HepG2 (cell line): ENCODE data around the gene POU6F1. TPM values are rescaled to one million over a fixed set of nuclear protein-coding genes. Genes with fewer than 3 reads are reported as not detected.
"Not testable (repeated sequence)": the region's sequence is repeated elsewhere in the genome, so short reads cannot be mapped to it uniquely, and the experiment has no call there.

Source experiments
- ATAC-seq: fragments of 200-7000 bp; cut with Tn5 transposase; 3 replicates; pipeline ENCODE4 v1.9.1; 2020; ENCODE audit warnings: mild to moderate bottlenecking, moderate library complexity
- BruUV-seq: library from RNA; stranded (reverse); fragments of 400-500 nt; replicated peaks from 2 replicates; lab custom pipeline; 2021; lab: Mats Ljungman, UMichigan
- CTCF ChIA-PET: fragments of 300-600 bp; formaldehyde crosslinking; extraction: SDS; loops from one replicate; lab custom pipeline; 2021; ENCODE audit warnings: low total read pairs, inconsistent platforms, low intra/inter-chr PET ratio; lab: Yijun Ruan, JAX
- POLR2A ChIA-PET: fragments of 350-600 bp; sonication (Branson Sonifier 250); formaldehyde crosslinking; loops from one replicate; lab custom pipeline; 2020; ENCODE audit warnings: antibody characterized with exemption, inconsistent platforms; lab: Yijun Ruan, JAX
- DNase-seq: peaks from one replicate; pipeline ENCODE4 v3.0.0-alpha.2; 2015; ENCODE audit warnings: low spot score
- FAIRE-seq: peaks from 3 replicates; lab custom pipeline; 2011; peaks lifted over from hg19 to GRCh38; lab: Jason Lieb, UNC
- H2AFZ ChIP-seq: one replicate; pipeline ENCODE4 v1.6.1; 2011; ENCODE audit warnings: low read length, inconsistent platforms
- H3K27ac ChIP-seq: fragments of 300-600 bp; 3 replicates; pipeline ENCODE4 v1.8.0; 2011; ENCODE audit warnings: mixed run types, mild to moderate bottlenecking, mixed read lengths, low read length, inconsistent platforms; ENCODE audit not compliant: insufficient read depth; ENCODE audit errors: extremely low read length
- H3K27me3 ChIP-seq, 2 experiments: fragments of 200-600 bp in 1 of 2; 2 replicates in 1 of 2; 3 replicates in 1 of 2; pipeline versions ENCODE4 v1.6.0 to v1.8.0; 2011; ENCODE audit warnings: low read length in 2 of 2, mild to moderate bottlenecking in 2 of 2, moderate library complexity in 2 of 2, inconsistent platforms in 1 of 2; ENCODE audit not compliant: insufficient read depth in 2 of 2, control insufficient read depth in 1 of 2
- H3K36me3 ChIP-seq, 2 experiments: fragments of 200-600 bp in 1 of 2; replicated peaks in 1 of 2; 2 replicates in 1 of 2; 3 replicates in 1 of 2; pipeline versions ENCODE4 v1.5.1 to v1.8.0; 2011; ENCODE audit warnings: low read length in 2 of 2, inconsistent platforms in 1 of 2; ENCODE audit not compliant: insufficient read depth in 2 of 2, control insufficient read depth in 1 of 2
- H3K4me1 ChIP-seq: 2 replicates; pipeline ENCODE4 v1.5.1; 2012; ENCODE audit warnings: low read length, inconsistent platforms; ENCODE audit not compliant: insufficient read depth
- H3K4me2 ChIP-seq: 2 replicates; pipeline ENCODE4 v1.6.0; 2011; ENCODE audit warnings: low read depth, low read length, inconsistent platforms
- H3K4me3 ChIP-seq, 3 experiments: fragments of 200-600 bp in 1 of 3; sonication (generic), shearing (Covaris generic) in 1 of 3; replicated peaks in 1 of 3; 2 replicates each; pipeline ENCODE4 v1.5.1; 2011 to 2016; ENCODE audit warnings: low read length in 3 of 3, inconsistent platforms in 2 of 3, low read depth in 2 of 3, mild to moderate bottlenecking in 2 of 3, control low read depth in 1 of 3, mixed read lengths in 1 of 3; ENCODE audit not compliant: insufficient read depth in 1 of 3
- H3K79me2 ChIP-seq: one replicate; pipeline ENCODE4 v1.6.1; 2011; ENCODE audit warnings: low read length, inconsistent platforms; ENCODE audit not compliant: insufficient read depth
- H3K9ac ChIP-seq: 2 replicates; pipeline ENCODE4 v1.6.0; 2011; ENCODE audit warnings: mild to moderate bottlenecking, low read depth, low read length, inconsistent platforms; ENCODE audit not compliant: insufficient read depth
- H3K9me3 ChIP-seq: 2 replicates; pipeline ENCODE4 v1.5.1; 2012; ENCODE audit warnings: mild to moderate bottlenecking, low read length
- H4K20me1 ChIP-seq: 2 replicates; pipeline ENCODE4 v1.6.0; 2011; ENCODE audit warnings: inconsistent platforms, mild to moderate bottlenecking, low read length, moderate library complexity; ENCODE audit not compliant: insufficient read depth
- CAMTA2 ChIP-seq: sonication (generic); formaldehyde crosslinking; IDR thresholded peaks from 2 replicates; pipeline ENCODE4 v1.4.0; 2020; ENCODE audit warnings: mild to moderate bottlenecking, missing genetic modification reagents, borderline replicate concordance
- MAFF ChIP-seq: IDR thresholded peaks from 2 replicates; pipeline ENCODE4 v1.6.1; 2011; ENCODE audit warnings: low read depth, low read length, improper control_type of control experiment
- MAFK ChIP-seq, 2 experiments: IDR thresholded peaks in 1 of 2; conservative IDR thresholded peaks in 1 of 2; 2 replicates each; pipeline ENCODE4 v1.6.1; 2011; ENCODE audit warnings: improper control_type of control experiment in 2 of 2, low read length in 2 of 2
- WGBS: methylation state at CpG from one replicate; pipeline ENCODE4 v1.1.6; 2017; ENCODE audit warnings: low lambda C conversion rate; 5-methylcytosine and 5-hydroxymethylcytosine counted together
- in situ Hi-C: cut with HindIII; loops from 2 replicates; pipeline ENCODE4 v1.10.0; 2017; ENCODE audit warnings: low pct_unique_long_range_greater_than_20kb; ENCODE audit not compliant: extremely low pct_ligation_motif_present
- intact Hi-C: fragments of 100-400 bp; cut with micrococcal nuclease; formaldehyde crosslinking; loops from one replicate; pipeline ENCODE4 v1.10.0; 2022; ENCODE audit not compliant: unreplicated experiment
- polyA plus RNA-seq, 8 experiments: library from polyadenylated mRNA; depleted of rRNA in 3 of 8; stranded (reverse) in 7 of 8; unstranded in 1 of 8; fragments of >200 nt; fragmentation: Illumina TruSeq in 4 of 8; extraction: Trizol in 4 of 8; gene quantifications; 2 replicates each; pipeline versions ENCODE4 v1.2.1 to v1.2.3, GENCODE V29; 2011 to 2016; ENCODE audit warnings: low read depth in 4 of 8, missing spikeins in 1 of 8, mixed read lengths in 1 of 8; ENCODE audit not compliant: insufficient read depth in 1 of 8
- total RNA-seq, 5 experiments: library from RNA; depleted of rRNA; stranded (reverse); fragments of >200 nt; fragmentation: Illumina TruSeq; extraction: Trizol; gene quantifications; 2 replicates each; pipeline ENCODE4 v1.2.3, GENCODE V29; 2016; ENCODE audit warnings: low read depth in 1 of 5

Gene POU6F1
- total and polyA plus RNA-seq, 2 of the 13 experiments (the other 11 are each of a cell fraction or from before 2014, with no cell fraction given): 0.48 to 0.51 TPM

DNA sequence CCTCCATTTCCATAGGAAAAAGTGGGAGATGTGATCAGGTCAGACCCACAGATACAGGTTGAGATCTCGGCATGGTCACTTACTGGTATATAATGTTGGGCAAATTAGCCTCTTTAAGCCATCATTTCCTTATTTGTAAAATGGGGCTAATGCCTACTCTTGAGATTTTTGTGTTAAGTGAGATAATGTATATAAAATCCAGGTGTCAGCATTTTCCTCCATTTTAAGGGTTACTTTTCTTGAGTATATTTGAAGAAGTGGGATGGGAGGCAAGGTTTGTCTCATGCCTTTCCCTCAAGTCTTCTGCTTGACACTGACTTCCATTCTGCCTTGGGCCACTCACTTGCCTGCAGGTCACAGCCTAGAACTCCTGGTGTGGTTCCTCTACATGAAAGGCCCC is 10.1 kb upstream of the POU6F1 start:
- ChIA-PET CTCF (no interaction called here), POLR2A (no interaction called here)
- no peak overlapping the region for H2AFZ ChIP-seq
- FAIRE-seq: no peak
- DNase-seq: no peak
- in situ Hi-C loops: no loop called here
- intact Hi-C loops: no loop called here
- TF ChIP-seq MAFK (conservative IDR thresholded peaks at IDR 0.05 in 1 of 2, IDR thresholded peaks at IDR 0.05 in 1 of 2; ENCODE audit: low read length in 2 of 2) (peak; percentile 73 to 82), MAFF (peak; percentile 81), CAMTA2 (CRISPR knock-in tag) (no peak)
- H3K36me3 ChIP-seq: no peaks in the 10 kb centered on the region
- H3K4me1 ChIP-seq: peaks cover 10% of the 10 kb centered on the region; the same call in 1 of the 2 replicates
- no peaks in the 10 kb centered on the region for H3K27me3 ChIP-seq
- H3K4me2 ChIP-seq: no peak overlapping the region
- H4K20me1 ChIP-seq: no peaks in the 10 kb centered on the region
- no peaks in the 10 kb centered on the region for H3K9me3 ChIP-seq
- no peaks in the 10 kb centered on the region for H3K79me2 ChIP-seq
- no peak overlapping the region for H3K4me3 ChIP-seq
- 58% methylated on average over 1 of the region's 1 CpG for WGBS
- no TSS peak for BruUV-seq
- no peak overlapping the region for H3K27ac ChIP-seq
- H3K9ac ChIP-seq: no peak overlapping the region
- no peak for ATAC-seq

DNA sequence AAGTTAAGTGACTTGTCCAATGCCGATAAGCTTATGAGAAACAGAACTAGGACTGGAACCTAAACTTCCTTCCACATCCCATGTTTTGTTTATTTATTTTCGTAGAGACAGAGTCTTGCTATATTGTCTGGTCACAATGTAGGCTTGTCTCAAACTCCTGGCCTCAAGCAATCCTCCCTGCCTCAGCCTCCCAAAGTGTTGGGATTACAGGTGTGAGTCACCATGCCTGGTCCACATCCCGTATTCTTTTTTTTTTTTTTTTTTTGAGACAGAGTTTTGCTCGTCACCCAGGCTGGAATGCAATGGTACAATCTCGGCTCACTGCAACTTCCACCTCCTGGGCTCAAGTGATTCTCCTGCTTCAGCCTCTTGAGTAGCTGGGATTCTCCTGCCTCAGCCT is 9.2 kb upstream of the POU6F1 start:
- H4K20me1 ChIP-seq, FAIRE-seq, CTCF ChIA-PET, BruUV-seq, H2AFZ ChIP-seq, H3K27ac ChIP-seq, in situ Hi-C loops, H3K36me3 ChIP-seq, ATAC-seq, DNase-seq, H3K4me3 ChIP-seq, H3K9ac ChIP-seq, H3K79me2 ChIP-seq, H3K4me2 ChIP-seq, intact Hi-C loops, POLR2A ChIA-PET, H3K9me3 ChIP-seq, H3K27me3 ChIP-seq: not testable (repeated sequence)
- H3K4me1 ChIP-seq: peaks cover 10% of the 10 kb centered on the region; the same call in 1 of the 2 replicates
- 87% methylated on average over 5 of the region's 5 CpGs for WGBS
